HUES6 (cell line): ENCODE results near the gene CSRP3.

Experiments
- H3K27ac ChIP-seq: 2 replicates; pipeline ENCODE4 v1.7.0; 2013; ENCODE audit warnings: low read depth, mild to moderate bottlenecking, low read length, inconsistent platforms
- H3K27me3 ChIP-seq: 2 replicates; pipeline ENCODE4 v1.6.1; 2013; ENCODE audit warnings: low read length; ENCODE audit not compliant: control insufficient read depth, insufficient read depth
- H3K36me3 ChIP-seq: 2 replicates; pipeline ENCODE4 v1.6.1; 2013; ENCODE audit warnings: low read length; ENCODE audit not compliant: control insufficient read depth, insufficient read depth
- H3K4me1 ChIP-seq: 2 replicates; pipeline ENCODE4 v1.6.1; 2013; ENCODE audit warnings: low read length; ENCODE audit not compliant: control insufficient read depth, insufficient read depth
- H3K4me3 ChIP-seq: 2 replicates; pipeline ENCODE4 v1.5.1; 2013; ENCODE audit warnings: low read depth, low read length
- H3K9ac ChIP-seq: one replicate; pipeline ENCODE4 v1.6.1; 2013; ENCODE audit warnings: mild to moderate bottlenecking, low read length
- H3K9me3 ChIP-seq: 2 replicates; pipeline ENCODE4 v1.6.1; 2013; ENCODE audit warnings: low read depth, low read length; ENCODE audit not compliant: control insufficient read depth, insufficient read depth

Gene CSRP3

DNA sequence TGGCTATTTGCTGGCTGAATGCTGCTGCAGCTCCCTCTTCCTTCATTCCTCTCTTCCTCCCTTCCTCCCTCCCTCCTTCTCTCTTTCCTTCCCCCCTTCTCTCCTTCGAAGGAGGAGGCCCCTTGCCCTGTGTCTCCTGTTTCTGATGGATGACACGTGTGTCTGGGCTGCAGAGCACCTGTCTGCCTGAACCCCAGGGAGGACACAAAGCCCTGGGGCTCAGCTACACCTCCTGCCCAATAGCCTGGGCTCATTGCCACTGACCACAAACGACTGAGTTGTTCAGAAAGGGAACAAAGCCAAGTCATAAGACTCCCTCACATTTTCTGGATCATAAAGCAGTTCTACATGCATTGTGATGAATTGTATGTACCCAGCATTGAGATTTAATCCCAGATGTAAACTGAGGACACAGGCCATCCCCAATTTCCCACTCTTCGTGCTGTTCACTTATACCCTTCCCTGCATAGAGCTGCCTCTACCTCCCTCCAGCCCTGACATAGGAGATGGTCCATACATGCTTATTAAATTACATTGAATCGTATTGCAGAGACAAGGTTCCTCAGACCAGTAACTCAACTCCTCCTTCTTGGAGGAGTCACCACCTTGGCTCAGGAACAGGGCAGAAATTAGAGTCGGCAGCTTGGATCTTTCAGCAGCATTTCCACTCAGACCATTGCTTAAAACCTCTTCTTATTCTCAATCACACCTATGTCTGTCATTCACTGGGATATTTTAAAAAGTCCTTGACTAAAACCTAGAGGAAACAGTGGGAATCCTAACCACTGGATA is 1.2 kb downstream of the CSRP3 start:
- no peak overlapping the region for H3K27ac ChIP-seq
- H3K36me3 ChIP-seq = no peaks in the 10 kb centered on the region

DNA sequence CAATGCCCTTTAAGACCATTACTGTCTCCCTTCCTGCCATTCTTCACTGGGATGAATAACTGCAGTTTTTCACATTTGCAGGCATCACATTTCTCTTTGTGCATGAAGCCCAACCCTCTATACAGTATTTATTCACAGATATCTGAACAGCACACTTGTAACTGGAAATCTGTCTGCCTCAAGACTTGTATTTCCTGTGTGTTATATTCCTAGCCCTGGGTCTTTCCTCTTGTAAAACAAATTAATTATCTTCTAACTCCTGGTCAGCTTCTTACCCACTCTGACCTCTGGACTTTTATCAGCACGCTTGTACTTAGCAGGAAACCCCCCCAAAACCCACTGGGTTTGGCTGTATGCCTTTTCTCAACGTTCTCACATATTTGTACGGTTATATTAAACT is 2.0 kb downstream of the CSRP3 start:
- peaks cover 6% of the 10 kb centered on the region; the same call in 1 of the 2 replicates for H3K9me3 ChIP-seq
- no peaks in the 10 kb centered on the region for H3K4me1 ChIP-seq
- no peaks in the 10 kb centered on the region for H3K36me3 ChIP-seq
- H3K27ac ChIP-seq = no peak overlapping the region
- H3K27me3 ChIP-seq = no peaks in the 10 kb centered on the region
- H3K9ac ChIP-seq = no peak overlapping the region
- H3K4me3 ChIP-seq = no peak overlapping the region

More for the DNA sequence above, 1.2 kb downstream of the CSRP3 start:
- H3K27me3 ChIP-seq = no peaks in the 10 kb centered on the region
- H3K4me1 ChIP-seq = no peaks in the 10 kb centered on the region
- H3K9ac ChIP-seq = no peak overlapping the region
- peaks cover 6% of the 10 kb centered on the region; the same call in 1 of the 2 replicates for H3K9me3 ChIP-seq
- H3K4me3 ChIP-seq = no peak overlapping the region

DNA sequence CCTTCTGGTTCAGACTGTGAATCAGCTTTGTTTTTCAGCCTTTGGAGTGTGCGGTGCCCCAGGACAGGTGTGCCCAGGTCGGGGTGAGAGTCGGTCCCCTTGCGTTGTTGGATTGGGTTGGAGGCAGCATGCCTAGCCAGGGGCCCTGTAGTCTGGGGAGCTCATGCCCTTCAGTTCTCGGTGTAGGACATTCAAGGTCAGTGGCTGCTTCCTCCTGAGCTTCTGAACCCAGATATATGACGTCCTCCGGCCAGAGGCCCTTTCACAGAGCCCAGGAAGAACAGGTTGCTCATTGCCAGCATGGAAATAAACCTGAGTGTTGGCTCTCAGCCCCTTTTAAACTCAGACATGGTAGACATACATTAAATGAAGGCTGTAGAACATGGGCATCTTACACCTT is 2.7 kb downstream of the CSRP3 start:
- peaks cover 6% of the 10 kb centered on the region; the same call in 1 of the 2 replicates for H3K9me3 ChIP-seq
- H3K36me3 ChIP-seq = no peaks in the 10 kb centered on the region
- H3K4me3 ChIP-seq = no peak overlapping the region
- no peak overlapping the region for H3K27ac ChIP-seq
- H3K9ac ChIP-seq = no peak overlapping the region
- no peaks in the 10 kb centered on the region for H3K27me3 ChIP-seq
- no peaks in the 10 kb centered on the region for H3K4me1 ChIP-seq

DNA sequence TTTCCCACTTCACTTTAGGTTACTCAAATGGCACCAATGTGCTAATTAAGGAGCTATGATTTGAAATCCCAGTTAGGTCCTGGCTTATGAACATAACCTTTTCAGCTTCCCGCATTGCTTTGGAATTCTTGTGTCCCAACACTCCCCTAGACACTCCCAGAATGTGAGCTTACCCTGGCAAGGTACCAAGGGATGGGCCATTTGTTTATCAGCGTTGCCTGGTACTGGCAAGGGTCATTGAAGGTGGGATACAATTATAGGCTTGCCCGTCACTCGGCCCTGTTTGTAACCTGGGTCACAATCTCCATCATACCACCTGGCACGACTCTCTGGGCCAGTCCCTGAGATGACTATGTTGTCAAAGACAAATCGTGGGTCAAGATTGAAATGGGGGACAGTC is 5.4 kb downstream of the CSRP3 start:
- H3K27ac ChIP-seq = no peak overlapping the region
- H3K36me3 ChIP-seq = no peaks in the 10 kb centered on the region
- no peaks in the 10 kb centered on the region for H3K4me1 ChIP-seq
- no peak overlapping the region for H3K4me3 ChIP-seq
- peaks cover 6% of the 10 kb centered on the region; the same call in 1 of the 2 replicates for H3K9me3 ChIP-seq
- no peaks in the 10 kb centered on the region for H3K27me3 ChIP-seq
- no peak overlapping the region for H3K9ac ChIP-seq

DNA sequence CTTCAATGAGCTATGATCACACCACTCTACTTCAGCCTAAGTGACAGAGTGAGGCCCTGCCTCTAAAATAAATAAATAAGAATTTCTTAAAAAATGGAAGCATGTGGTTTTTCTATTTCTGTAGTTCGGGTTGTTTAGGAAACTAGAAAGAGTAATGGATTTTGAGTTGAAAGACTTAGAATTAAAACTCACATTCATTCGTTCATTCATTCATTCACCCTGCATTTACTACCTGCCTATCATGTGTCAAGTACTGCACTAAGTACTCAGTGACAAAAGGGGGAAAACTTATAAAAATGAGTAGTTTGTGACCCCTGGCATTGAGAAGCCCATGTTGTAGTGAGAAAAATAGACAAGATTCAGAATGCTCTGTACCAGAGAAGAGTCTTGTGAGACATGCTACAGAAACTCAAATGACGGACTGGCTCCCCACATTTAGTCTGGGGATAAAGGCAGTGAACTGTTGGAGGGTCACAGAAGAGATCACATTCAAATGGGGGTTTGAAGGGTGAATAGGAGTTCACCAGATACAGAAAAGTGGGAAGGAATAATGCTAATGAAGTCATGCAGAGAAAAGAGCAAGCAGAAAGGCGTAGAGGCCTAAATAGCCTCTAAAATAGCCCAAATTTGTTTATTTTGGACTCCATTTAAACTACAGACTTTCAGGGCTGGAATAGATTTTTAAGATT is 7.0 kb downstream of the CSRP3 start:
- Histone ChIP-seq H3K36me3 (no peaks in the 10 kb centered on the region), H3K4me3 (no peak overlapping the region), H3K9me3 (no peaks in the 10 kb centered on the region), H3K9ac (no peak overlapping the region), H3K27ac (no peak overlapping the region), H3K4me1 (no peaks in the 10 kb centered on the region), H3K27me3 (no peaks in the 10 kb centered on the region)

DNA sequence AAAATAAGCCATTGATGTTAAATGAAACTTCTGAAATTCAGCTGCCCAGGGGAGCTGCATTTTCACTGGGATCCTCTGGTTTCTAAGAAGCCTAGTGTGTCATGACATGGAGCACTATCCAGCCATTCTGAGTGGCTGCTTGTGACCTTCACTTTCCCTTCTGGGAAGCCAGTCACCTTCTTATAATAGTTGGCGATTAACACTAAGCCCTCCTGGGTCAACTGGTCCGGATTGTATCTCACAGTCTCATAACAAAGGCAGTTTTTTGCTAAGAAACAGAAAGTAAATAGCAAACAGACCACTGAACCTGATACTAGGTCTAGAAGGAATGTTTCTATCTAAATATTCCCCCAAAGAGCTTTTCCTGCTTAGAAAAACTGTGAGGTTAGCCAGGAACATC is 7.9 kb downstream of the CSRP3 start:
- Histone ChIP-seq H3K4me1 (no peaks in the 10 kb centered on the region), H3K27me3 (no peaks in the 10 kb centered on the region), H3K9me3 (no peaks in the 10 kb centered on the region), H3K36me3 (no peaks in the 10 kb centered on the region), H3K9ac (no peak overlapping the region), H3K27ac (no peak overlapping the region), H3K4me3 (no peak overlapping the region)

DNA sequence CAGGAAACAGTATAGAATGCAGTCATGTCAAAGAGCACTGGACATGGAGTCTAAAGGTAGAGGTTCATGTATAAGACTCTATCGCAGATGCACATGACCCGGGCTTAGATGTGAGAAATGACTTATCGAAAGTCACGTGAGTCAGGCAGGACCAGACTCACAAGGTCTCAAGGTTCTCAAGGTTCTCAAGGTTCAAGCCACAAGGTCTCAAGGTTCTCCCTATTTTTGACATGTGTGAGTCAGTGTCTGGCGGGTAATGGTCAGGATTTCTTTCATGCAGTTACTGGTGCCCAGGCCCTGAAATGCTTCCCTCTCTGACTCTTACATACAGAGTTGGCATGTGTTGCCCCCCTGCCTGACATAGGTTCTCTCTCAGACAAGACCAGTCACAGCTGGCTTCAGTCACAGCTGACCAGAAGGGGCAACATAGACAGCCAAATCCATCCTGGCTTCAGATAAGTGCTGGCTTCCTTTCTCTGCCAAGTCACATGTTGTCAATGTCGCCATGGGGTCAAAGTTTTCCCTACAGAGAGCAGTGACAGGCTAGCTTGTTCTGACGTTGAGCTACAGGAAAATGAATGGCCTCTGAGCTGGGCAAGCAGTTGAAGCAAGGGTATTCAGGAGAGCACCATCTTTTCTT is 10.1 kb downstream of the CSRP3 start:
- H3K4me1 ChIP-seq = no peaks in the 10 kb centered on the region
- no peaks in the 10 kb centered on the region for H3K36me3 ChIP-seq
- no peak overlapping the region for H3K27ac ChIP-seq
- no peak overlapping the region for H3K4me3 ChIP-seq
- no peaks in the 10 kb centered on the region for H3K27me3 ChIP-seq
- no peaks in the 10 kb centered on the region for H3K9me3 ChIP-seq
- H3K9ac ChIP-seq = no peak overlapping the region

DNA sequence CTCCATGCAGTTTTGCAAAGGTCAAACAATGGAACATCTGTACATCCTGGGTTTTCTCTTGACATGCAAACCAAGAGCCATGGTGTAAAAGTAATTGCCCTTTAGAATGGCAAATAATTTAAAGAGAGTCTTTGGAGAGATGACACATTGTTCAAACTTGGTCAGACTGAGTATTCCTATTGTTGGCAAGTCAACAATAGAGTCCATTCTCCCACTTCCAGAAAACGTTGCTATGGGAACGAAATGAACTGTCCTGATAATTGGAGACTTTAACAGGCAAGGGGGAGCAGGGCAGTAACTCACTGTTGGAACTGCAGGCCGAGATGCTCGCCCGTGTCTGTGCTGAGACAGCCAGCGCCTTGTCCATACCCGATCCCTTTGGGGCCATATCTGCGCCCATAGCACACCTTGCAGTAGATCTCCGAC is 13.9 kb downstream of the CSRP3 start:
- H3K27me3 ChIP-seq = no peaks in the 10 kb centered on the region
- H3K4me1 ChIP-seq = no peaks in the 10 kb centered on the region
- no peak overlapping the region for H3K27ac ChIP-seq
- H3K36me3 ChIP-seq = no peaks in the 10 kb centered on the region
- no peak overlapping the region for H3K4me3 ChIP-seq
- no peak overlapping the region for H3K9ac ChIP-seq
- H3K9me3 ChIP-seq = no peaks in the 10 kb centered on the region

DNA sequence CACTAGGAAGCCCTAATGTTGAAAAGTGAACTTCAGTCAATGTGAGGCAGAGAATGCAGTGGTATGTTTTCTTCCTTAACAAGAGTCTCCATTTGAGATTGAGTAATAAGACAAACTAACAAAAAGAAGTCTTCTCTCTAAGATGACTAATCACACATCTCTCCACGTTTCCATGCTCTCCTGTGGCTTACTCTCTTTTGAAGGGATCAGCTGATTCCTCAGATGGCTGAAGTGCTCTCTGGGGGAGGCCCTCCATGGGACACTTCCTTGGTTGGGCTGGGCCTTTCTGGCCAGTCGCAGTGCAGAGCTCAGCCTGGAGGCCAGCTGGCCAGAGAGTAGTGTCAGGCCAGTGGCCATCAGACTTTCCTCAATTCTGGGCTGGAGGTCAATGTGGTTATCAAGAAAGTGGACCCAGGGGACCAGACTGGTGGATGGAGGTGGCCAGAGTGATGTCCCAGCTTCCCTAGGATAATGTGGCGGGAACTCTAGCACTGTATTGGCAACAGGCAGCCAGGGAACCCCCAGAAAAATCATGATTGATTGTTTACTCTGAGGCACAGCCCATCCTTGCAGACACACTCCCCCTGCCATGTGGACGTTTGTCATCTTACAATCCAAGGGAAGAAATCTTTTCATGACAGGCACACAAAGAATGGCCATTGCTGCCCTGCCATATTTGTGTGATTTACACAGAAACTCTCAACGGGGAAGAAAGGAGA is 14.5 kb downstream of the CSRP3 start:
- H3K36me3 ChIP-seq = no peaks in the 10 kb centered on the region
- H3K4me3 ChIP-seq = no peak overlapping the region
- no peaks in the 10 kb centered on the region for H3K9me3 ChIP-seq
- no peaks in the 10 kb centered on the region for H3K27me3 ChIP-seq
- no peak overlapping the region for H3K9ac ChIP-seq
- H3K4me1 ChIP-seq = no peaks in the 10 kb centered on the region
- no peak overlapping the region for H3K27ac ChIP-seq

DNA sequence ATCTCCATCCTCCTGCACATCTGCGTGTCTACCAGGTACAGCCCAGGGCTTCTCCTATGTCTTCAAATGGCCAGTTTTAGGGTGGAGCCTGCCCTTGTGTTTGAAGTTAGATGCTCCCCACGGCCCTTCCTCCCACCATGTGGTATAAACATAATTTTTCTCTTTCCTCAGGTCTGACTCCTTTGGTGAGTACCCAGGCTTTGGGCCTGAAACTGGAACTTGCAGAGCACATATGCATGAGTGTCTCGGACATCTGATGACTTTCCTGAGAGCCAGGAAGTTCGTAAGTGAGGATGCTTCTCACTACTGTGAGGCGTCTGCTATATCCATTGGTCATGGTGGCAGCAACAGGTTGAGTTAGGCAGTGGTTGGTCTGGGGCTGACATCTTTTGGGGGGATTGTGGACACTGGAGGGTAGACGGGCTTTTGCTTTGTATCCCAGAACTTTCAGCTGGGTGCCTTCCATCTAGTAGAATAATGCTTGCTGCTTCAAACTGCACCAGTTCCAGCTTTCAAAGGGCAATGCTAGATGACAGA is 16.2 kb downstream of the CSRP3 start:
- H3K36me3 ChIP-seq = no peaks in the 10 kb centered on the region
- no peak overlapping the region for H3K27ac ChIP-seq
- no peak overlapping the region for H3K9ac ChIP-seq
- no peaks in the 10 kb centered on the region for H3K27me3 ChIP-seq
- H3K4me3 ChIP-seq = no peak overlapping the region
- no peaks in the 10 kb centered on the region for H3K4me1 ChIP-seq
- H3K9me3 ChIP-seq = no peaks in the 10 kb centered on the region
